ENCODE results near the gene STRADA.

The STRADA gene

GRCh38 chr17:63741408-63742173 is at the start of gene STRADA:
Gene STRADA (minus strand): TSS chr17:63741799. CDS start chr17:63728369, 13,430 bp downstream.
- peak within 1 kb of the TSS; percentile 94 for H3K4me3 ChIP-seq (ENCODE audit: low read depth, low read length)
- H3K27ac ChIP-seq = peak within 1 kb of the TSS; percentile 91
- TF ChIP-seq CTCF (IDR thresholded peaks at IDR 0.05) = no peak
- H3K36me3 ChIP-seq (ENCODE audit: control insufficient read depth, insufficient read depth, low read length) = no peaks in the 10 kb centered on the region
- H2AFZ ChIP-seq = peak within 1 kb of the TSS; percentile 92
- H3K9me3 ChIP-seq (ENCODE audit: control insufficient read depth, low read length) = no peaks in the 10 kb centered on the region
- H3K4me1 ChIP-seq = peaks cover 2% of the 10 kb centered on the region
- H3K9ac ChIP-seq = peak within 1 kb of the TSS; percentile 57
- peaks cover 8% of the 10 kb centered on the region for H3K79me2 ChIP-seq
- peak within 1 kb of the TSS; percentile 90 for H3K4me2 ChIP-seq (ENCODE audit: low read length)
- no peaks in the 10 kb centered on the region for H3K27me3 ChIP-seq (ENCODE audit: control insufficient read depth, insufficient read depth, low read length)

GRCh38 chr17:63790057-63790456 is 48.5 kb upstream of the STRADA start:
- peaks cover 28% of the 10 kb centered on the region for H3K79me2 ChIP-seq
- H3K36me3 ChIP-seq (ENCODE audit: control insufficient read depth, insufficient read depth, low read length) = no peaks in the 10 kb centered on the region
- no peaks in the 10 kb centered on the region for H3K27me3 ChIP-seq (ENCODE audit: control insufficient read depth, insufficient read depth, low read length)
- no peaks in the 10 kb centered on the region for H3K4me1 ChIP-seq
- no peaks in the 10 kb centered on the region for H3K9me3 ChIP-seq (ENCODE audit: control insufficient read depth, low read length)
- H3K4me3 ChIP-seq (ENCODE audit: low read depth, low read length) = no peak overlapping the region
- no peak overlapping the region for H3K9ac ChIP-seq
- TF ChIP-seq CTCF (IDR thresholded peaks at IDR 0.05) = no peak
- no peak overlapping the region for H3K27ac ChIP-seq
- H3K4me2 ChIP-seq (ENCODE audit: low read length) = no peak overlapping the region
- H2AFZ ChIP-seq = no peak overlapping the region

- no peak overlapping the region for H3K4me2 ChIP-seq (ENCODE audit: low read length)
- no peak overlapping the region for H3K27ac ChIP-seq
- H3K4me1 ChIP-seq = peaks cover 5% of the 10 kb centered on the region
- no peak for TF ChIP-seq CTCF (IDR thresholded peaks at IDR 0.05)
- H2AFZ ChIP-seq = no peak overlapping the region
- no peaks in the 10 kb centered on the region for H3K36me3 ChIP-seq (ENCODE audit: control insufficient read depth, insufficient read depth, low read length)
- H3K79me2 ChIP-seq = peaks cover 42% of the 10 kb centered on the region
- no peaks in the 10 kb centered on the region for H3K27me3 ChIP-seq (ENCODE audit: control insufficient read depth, insufficient read depth, low read length)
- H3K4me3 ChIP-seq (ENCODE audit: low read depth, low read length) = no peak overlapping the region
- H3K9me3 ChIP-seq (ENCODE audit: control insufficient read depth, low read length) = no peaks in the 10 kb centered on the region
- H3K9ac ChIP-seq = no peak overlapping the region
These were observed 45.5 kb upstream of the STRADA start for GRCh38 chr17:63786971-63787711.

- H3K4me1 ChIP-seq = peaks cover 5% of the 10 kb centered on the region
- no peak overlapping the region for H3K27ac ChIP-seq
- H2AFZ ChIP-seq = no peak overlapping the region
- H3K36me3 ChIP-seq (ENCODE audit: control insufficient read depth, insufficient read depth, low read length) = no peaks in the 10 kb centered on the region
- H3K4me2 ChIP-seq (ENCODE audit: low read length) = no peak overlapping the region
- no peak overlapping the region for H3K9ac ChIP-seq
- peaks cover 49% of the 10 kb centered on the region for H3K79me2 ChIP-seq
- no peaks in the 10 kb centered on the region for H3K27me3 ChIP-seq (ENCODE audit: control insufficient read depth, insufficient read depth, low read length)
- no peaks in the 10 kb centered on the region for H3K9me3 ChIP-seq (ENCODE audit: control insufficient read depth, low read length)
- no peak overlapping the region for H3K4me3 ChIP-seq (ENCODE audit: low read depth, low read length)
- TF ChIP-seq CTCF (IDR thresholded peaks at IDR 0.05) = no peak
These were observed 44.5 kb upstream of the STRADA start for GRCh38 chr17:63786117-63786516.

Data from parathyroid adenoma (tissue), 2 donors.